ENCODE results near the gene ZEB1. TPM values are rescaled to one million over a fixed set of nuclear protein-coding genes. Genes with fewer than 3 reads are reported as not detected.

ZEB1 gene
- total and polyA plus RNA-seq, 10 of the 15 experiments (the other 5 are each of a cell fraction or from before 2014, with no cell fraction given): 10.4 to 35.6 (median 24.5) TPM

DNA sequence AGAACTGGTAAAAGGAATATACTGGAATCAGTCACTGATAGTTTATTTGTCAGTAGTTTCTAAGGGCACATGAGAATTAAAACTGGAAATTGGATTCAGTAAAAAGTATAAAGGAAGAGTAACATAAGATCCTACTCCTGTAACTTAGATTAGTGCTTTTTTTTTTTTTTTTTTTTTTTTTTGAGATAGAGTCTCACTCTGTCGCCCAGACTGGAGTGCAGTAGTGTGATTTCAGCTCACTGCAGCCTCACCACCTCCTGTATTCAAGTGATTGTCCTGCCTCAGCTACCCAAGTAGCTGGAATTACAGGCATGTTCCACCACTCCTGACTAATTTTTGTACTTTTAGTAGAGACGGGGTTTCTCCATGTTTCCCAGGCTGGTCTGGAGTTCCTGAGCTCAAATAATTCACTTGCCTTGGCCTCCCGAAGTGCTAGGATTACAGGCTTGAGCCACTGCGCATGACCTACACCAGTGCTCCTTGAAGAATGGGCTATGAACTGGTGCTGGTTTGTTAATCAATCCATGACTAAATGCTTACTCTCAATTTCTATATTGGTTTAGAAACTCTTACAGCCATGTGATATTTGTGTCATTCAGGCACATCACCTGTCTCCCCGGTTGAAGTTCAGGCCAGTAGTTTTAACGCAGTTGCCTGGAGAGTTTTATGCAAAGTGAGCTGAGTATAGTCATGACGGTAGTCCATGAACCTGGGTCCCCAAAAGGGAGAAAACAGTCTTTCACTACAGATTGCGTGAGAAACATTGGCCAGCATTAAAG, 65.0 kb downstream of the ZEB1 start (continued):
- TF ChIP-seq, protein P1, sequence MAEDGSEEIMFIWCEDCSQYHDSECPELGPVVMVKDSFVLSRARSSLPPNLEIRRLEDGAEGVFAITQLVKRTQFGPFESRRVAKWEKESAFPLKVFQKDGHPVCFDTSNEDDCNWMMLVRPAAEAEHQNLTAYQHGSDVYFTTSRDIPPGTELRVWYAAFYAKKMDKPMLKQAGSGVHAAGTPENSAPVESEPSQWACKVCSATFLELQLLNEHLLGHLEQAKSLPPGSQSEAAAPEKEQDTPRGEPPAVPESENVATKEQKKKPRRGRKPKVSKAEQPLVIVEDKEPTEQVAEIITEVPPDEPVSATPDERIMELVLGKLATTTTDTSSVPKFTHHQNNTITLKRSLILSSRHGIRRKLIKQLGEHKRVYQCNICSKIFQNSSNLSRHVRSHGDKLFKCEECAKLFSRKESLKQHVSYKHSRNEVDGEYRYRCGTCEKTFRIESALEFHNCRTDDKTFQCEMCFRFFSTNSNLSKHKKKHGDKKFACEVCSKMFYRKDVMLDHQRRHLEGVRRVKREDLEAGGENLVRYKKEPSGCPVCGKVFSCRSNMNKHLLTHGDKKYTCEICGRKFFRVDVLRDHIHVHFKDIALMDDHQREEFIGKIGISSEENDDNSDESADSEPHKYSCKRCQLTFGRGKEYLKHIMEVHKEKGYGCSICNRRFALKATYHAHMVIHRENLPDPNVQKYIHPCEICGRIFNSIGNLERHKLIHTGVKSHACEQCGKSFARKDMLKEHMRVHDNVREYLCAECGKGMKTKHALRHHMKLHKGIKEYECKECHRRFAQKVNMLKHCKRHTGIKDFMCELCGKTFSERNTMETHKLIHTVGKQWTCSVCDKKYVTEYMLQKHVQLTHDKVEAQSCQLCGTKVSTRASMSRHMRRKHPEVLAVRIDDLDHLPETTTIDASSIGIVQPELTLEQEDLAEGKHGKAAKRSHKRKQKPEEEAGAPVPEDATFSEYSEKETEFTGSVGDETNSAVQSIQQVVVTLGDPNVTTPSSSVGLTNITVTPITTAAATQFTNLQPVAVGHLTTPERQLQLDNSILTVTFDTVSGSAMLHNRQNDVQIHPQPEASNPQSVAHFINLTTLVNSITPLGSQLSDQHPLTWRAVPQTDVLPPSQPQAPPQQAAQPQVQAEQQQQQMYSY (CRISPR knock-in tag; IDR thresholded peaks at IDR 0.05): no peak
- TF ChIP-seq CHD2 (IDR thresholded peaks at IDR 0.05; ENCODE audit: borderline replicate concordance, low read depth, low read length) (peak; percentile 60; the same call in 1 of the 2 replicates), SPI1 (IDR thresholded peaks at IDR 0.05; ENCODE audit: borderline replicate concordance, insufficient read depth, low read depth, low read length) (no peak), TBL1XR1 (IDR thresholded peaks at IDR 0.05; ENCODE audit: low read depth, low read length) (no peak), ETV6 (conservative IDR thresholded peaks at IDR 0.05 in 1 of 2, IDR thresholded peaks at IDR 0.05 in 1 of 2; ENCODE audit: borderline replicate concordance in 1 of 2, low read depth in 1 of 2) (0 out of 4 replicates have a peak, but pooled peaks of 1 of the 2 experiments have one; percentile 19), SREBF2 (IDR thresholded peaks at IDR 0.05; ENCODE audit: low read length) (no peak), ZNF622 (IDR thresholded peaks at IDR 0.05) (no peak), SRF (IDR thresholded peaks at IDR 0.05; ENCODE audit: low read depth in 2 of 2, low read length in 2 of 2) (peak in 1 of 2 experiments; percentile 45; a peak in 1 of 4 replicates), YY1 (IDR thresholded peaks at IDR 0.05; ENCODE audit: low read depth, low read length) (peak; percentile 38), BCL11A (IDR thresholded peaks at IDR 0.05; ENCODE audit: low read depth, low read length) (peak; percentile 72), FOXM1 (IDR thresholded peaks at IDR 0.05; ENCODE audit: low read depth, low read length) (peak; percentile 93), POLR2AphosphoS5 (IDR thresholded peaks at IDR 0.05; ENCODE audit: low read length) (peak; percentile 77; the same call in 1 of the 2 replicates), YBX1 (IDR thresholded peaks at IDR 0.05) (no peak), EP300 (IDR thresholded peaks at IDR 0.05; ENCODE audit: borderline replicate concordance in 1 of 2, control insufficient read depth in 1 of 2, low read depth in 2 of 2, low read length in 2 of 2) (peak; percentile 88 to 94), CREM (IDR thresholded peaks at IDR 0.05; ENCODE audit: low read depth) (peak; percentile 82), RELB (IDR thresholded peaks at IDR 0.05; ENCODE audit: low read depth) (peak; percentile 73; the same call in 1 of the 2 replicates), EGR1 (IDR thresholded peaks at IDR 0.05; ENCODE audit: borderline replicate concordance in 1 of 2, low read depth in 2 of 2, low read length in 2 of 2) (no peak)
- TF ChIP-seq, protein P2, sequence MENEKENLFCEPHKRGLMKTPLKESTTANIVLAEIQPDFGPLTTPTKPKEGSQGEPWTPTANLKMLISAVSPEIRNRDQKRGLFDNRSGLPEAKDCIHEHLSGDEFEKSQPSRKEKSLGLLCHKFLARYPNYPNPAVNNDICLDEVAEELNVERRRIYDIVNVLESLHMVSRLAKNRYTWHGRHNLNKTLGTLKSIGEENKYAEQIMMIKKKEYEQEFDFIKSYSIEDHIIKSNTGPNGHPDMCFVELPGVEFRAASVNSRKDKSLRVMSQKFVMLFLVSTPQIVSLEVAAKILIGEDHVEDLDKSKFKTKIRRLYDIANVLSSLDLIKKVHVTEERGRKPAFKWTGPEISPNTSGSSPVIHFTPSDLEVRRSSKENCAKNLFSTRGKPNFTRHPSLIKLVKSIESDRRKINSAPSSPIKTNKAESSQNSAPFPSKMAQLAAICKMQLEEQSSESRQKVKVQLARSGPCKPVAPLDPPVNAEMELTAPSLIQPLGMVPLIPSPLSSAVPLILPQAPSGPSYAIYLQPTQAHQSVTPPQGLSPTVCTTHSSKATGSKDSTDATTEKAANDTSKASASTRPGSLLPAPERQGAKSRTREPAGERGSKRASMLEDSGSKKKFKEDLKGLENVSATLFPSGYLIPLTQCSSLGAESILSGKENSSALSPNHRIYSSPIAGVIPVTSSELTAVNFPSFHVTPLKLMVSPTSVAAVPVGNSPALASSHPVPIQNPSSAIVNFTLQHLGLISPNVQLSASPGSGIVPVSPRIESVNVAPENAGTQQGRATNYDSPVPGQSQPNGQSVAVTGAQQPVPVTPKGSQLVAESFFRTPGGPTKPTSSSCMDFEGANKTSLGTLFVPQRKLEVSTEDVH (IDR thresholded peaks at IDR 0.05; ENCODE audit: low read depth, partially characterized antibody): no peak
- TF ChIP-seq, protein P3, sequence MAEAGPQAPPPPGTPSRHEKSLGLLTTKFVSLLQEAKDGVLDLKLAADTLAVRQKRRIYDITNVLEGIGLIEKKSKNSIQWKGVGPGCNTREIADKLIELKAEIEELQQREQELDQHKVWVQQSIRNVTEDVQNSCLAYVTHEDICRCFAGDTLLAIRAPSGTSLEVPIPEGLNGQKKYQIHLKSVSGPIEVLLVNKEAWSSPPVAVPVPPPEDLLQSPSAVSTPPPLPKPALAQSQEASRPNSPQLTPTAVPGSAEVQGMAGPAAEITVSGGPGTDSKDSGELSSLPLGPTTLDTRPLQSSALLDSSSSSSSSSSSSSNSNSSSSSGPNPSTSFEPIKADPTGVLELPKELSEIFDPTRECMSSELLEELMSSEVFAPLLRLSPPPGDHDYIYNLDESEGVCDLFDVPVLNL (IDR thresholded peaks at IDR 0.05; ENCODE audit: low read depth, low read length): no peak
